ENCODE results near the gene SDK2.

Gene SDK2

GRCh38 chr17:73437826-73438225 is 206.4 kb downstream of the SDK2 start:
- Mint-ChIP-seq H3K9me3 (no peaks in the 10 kb centered on the region), H3K36me3 (ENCODE audit: insufficient read depth) (no peaks in the 10 kb centered on the region), H3K4me1 (ENCODE audit: low read depth in 2 of 2) (no peaks in the 10 kb centered on the region), H3K4me3 (no peak overlapping the region), H3K27me3 (peaks cover 0 to 8% of the 10 kb centered on the region in 2 donors), H3K27ac (no peak overlapping the region)
- DNase-seq (no peak), ATAC-seq (replicated peaks) (no peak)

GRCh38 chr17:73436954-73437353 is 207.3 kb downstream of the SDK2 start:
- no peak for ATAC-seq (replicated peaks)
- Mint-ChIP-seq H3K27me3 (peaks cover 0 to 9% of the 10 kb centered on the region in 2 donors), H3K36me3 (ENCODE audit: insufficient read depth) (no peaks in the 10 kb centered on the region), H3K4me1 (ENCODE audit: low read depth in 2 of 2) (no peaks in the 10 kb centered on the region), H3K4me3 (no peak overlapping the region), H3K9me3 (no peaks in the 10 kb centered on the region), H3K27ac (no peak overlapping the region)
- no peak for DNase-seq

DNA sequence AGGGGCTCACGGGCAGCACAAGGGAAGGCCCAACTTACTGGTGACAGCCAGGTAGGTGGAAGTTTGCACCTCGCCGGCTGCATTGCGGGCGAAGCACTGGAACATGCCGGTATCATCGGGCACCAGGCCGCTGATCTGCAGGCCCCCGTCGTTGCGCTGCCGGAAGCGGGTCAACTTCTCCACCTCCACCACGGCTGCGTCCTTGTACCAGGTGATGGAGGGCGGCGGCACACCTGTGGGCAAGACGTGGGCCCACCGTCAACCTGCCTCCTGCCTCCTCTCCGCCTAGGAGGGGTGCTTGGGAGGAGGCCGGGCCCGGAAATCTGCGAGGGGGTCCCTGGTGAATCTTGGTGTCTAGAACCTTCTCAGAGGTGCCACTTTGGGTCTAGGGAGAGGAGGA is 208.8 kb downstream of the SDK2 start:
- Mint-ChIP-seq H3K27ac (no peak overlapping the region), H3K9me3 (no peaks in the 10 kb centered on the region), H3K27me3 (peaks cover 4 to 25% of the 10 kb centered on the region in 2 donors), H3K36me3 (ENCODE audit: insufficient read depth) (no peaks in the 10 kb centered on the region), H3K4me1 (ENCODE audit: low read depth in 2 of 2) (no peaks in the 10 kb centered on the region), H3K4me3 (no peak overlapping the region)
- ATAC-seq (replicated peaks) = no peak
- DNase-seq = no peak

DNA sequence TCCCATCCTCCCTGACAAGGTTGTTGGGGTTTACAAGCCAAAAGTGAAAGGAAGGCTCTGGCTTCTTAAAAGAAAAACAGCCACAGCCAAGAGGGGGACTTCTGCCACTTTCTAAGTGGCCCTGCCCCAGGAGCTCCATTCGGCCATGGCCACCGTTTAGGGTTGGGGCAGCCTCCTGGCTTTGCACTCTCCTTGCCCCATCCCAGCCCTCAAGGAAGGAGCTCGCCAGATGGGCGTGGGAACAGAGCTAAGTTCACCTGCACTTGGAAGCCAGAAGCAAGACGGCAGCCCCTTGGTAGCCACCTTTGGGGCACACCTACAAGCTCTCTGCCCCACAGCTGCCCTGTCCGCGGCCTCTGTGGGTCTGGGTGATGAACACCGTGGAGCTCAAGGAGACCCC is 210.1 kb downstream of the SDK2 start:
- H3K4me1 Mint-ChIP-seq (ENCODE audit: low read depth in 2 of 2) = peaks cover 0 to 5% of the 10 kb centered on the region in 2 donors
- H3K4me3 Mint-ChIP-seq = no peak overlapping the region
- H3K36me3 Mint-ChIP-seq (ENCODE audit: insufficient read depth) = no peaks in the 10 kb centered on the region
- DNase-seq (no peak), ATAC-seq (replicated peaks) (no peak)
- H3K27me3 Mint-ChIP-seq = peaks cover 7 to 28% of the 10 kb centered on the region in 2 donors
- H3K27ac Mint-ChIP-seq = no peak overlapping the region
- H3K9me3 Mint-ChIP-seq = no peaks in the 10 kb centered on the region

DNA sequence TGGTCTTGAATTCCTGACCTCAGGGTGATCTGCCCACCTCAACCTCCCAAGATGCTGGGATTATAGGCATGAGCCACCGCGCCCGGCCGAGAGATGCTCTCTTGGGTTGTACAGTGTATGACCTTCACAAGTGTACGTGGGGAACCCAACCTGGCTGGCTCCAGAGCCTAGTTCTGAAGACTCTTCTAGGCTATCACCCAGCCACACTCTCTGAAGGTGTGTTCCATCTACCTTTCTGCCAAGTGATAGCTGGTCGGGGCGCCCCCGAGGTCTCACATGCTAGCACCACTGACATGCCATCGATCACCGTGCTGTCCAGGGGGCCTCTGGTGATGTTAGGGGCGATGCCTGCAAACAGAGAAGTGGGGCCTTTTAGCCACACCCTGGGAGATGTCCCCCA is 210.7 kb downstream of the SDK2 start:
- no peak overlapping the region for H3K27ac Mint-ChIP-seq

GRCh38 chr17:73432624-73433190 is 211.5 kb downstream of the SDK2 start:
- ATAC-seq (replicated peaks) = no peak
- Mint-ChIP-seq H3K4me1 (ENCODE audit: low read depth in 2 of 2) (peaks cover 0 to 5% of the 10 kb centered on the region in 2 donors), H3K9me3 (no peaks in the 10 kb centered on the region), H3K27me3 (peaks cover 7 to 28% of the 10 kb centered on the region in 2 donors), H3K4me3 (no peak overlapping the region), H3K36me3 (ENCODE audit: insufficient read depth) (no peaks in the 10 kb centered on the region), H3K27ac (no peak overlapping the region)
- DNase-seq = no peak

More for the DNA sequence above, 210.7 kb downstream of the SDK2 start:
- peaks cover 0 to 5% of the 10 kb centered on the region in 2 donors for H3K4me1 Mint-ChIP-seq (ENCODE audit: low read depth in 2 of 2)
- no peak for DNase-seq
- no peak for ATAC-seq (replicated peaks)
- H3K4me3 Mint-ChIP-seq = no peak overlapping the region
- H3K36me3 Mint-ChIP-seq (ENCODE audit: insufficient read depth) = no peaks in the 10 kb centered on the region
- peaks cover 7 to 28% of the 10 kb centered on the region in 2 donors for H3K27me3 Mint-ChIP-seq
- no peaks in the 10 kb centered on the region for H3K9me3 Mint-ChIP-seq

DNA sequence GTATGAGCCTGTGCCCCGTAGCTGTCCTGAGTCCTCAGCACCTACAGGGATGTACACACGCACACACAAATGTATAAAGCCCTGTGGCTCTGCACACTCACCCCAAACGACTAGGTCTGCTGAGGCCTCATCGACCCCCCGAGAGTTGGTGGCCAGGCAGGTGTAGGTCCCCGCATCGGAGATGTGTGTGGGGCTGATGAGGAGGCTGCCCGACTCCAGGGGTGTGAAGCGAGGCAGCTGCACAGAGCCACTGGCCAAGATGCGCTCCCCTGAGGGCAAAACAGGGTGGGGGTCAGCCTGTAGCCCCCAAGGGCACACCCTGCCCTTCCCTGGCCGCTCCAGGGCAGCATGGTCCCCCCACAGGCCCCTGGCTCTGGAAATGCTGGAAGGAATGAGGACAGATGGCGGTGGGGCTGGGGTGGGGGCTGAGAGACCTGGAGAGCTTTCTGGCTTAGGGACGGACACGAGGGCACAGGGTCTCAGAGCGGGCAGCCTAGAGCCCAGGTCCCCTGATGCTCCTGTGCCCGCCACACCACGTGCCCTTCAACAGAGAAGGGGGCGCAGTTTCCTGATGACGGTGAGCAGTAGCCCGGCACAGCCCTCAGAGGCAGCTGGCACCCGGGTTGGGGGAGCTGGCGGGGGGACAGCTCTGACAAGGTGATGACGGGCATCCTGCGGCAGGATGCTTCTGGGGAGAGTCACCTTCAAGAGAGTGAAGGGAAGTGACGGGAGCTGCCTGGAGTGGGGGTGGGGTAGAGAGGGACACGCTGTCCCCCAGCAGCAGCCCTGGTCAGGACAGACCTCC is 212.6 kb downstream of the SDK2 start:
- H3K27ac Mint-ChIP-seq = no peak overlapping the region
- no peak for ATAC-seq (replicated peaks)
- peaks cover 7 to 28% of the 10 kb centered on the region in 2 donors for H3K27me3 Mint-ChIP-seq
- no peaks in the 10 kb centered on the region for H3K36me3 Mint-ChIP-seq (ENCODE audit: insufficient read depth)
- H3K9me3 Mint-ChIP-seq = no peaks in the 10 kb centered on the region
- DNase-seq = no peak
- no peak overlapping the region for H3K4me3 Mint-ChIP-seq
- H3K4me1 Mint-ChIP-seq (ENCODE audit: low read depth in 2 of 2) = peaks cover 0 to 5% of the 10 kb centered on the region in 2 donors

DNA sequence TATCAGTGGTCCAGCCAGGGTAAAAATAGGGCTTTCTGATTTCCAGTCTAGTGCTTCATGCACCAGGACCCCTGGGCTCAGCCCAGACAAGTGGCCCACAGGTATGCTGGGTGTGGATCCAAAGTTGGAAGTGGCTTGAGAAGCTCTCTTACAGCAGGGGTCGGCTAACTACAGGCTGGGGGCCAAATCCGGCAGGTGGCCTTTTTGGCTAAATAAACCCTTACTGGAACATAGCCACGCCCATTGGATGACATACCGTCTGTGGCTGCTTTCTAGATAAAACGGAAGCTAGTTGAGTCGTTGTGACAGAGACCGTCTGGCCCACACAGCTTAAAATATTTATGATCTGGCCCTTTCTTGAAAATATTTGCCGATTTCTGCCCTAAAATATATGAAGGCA is 213.4 kb downstream of the SDK2 start:
- ATAC-seq (replicated peaks) = no peak
- H3K27ac Mint-ChIP-seq = no peak overlapping the region
- no peaks in the 10 kb centered on the region for H3K36me3 Mint-ChIP-seq (ENCODE audit: insufficient read depth)
- H3K9me3 Mint-ChIP-seq = no peaks in the 10 kb centered on the region
- peaks cover 7 to 28% of the 10 kb centered on the region in 2 donors for H3K27me3 Mint-ChIP-seq
- no peak for DNase-seq
- H3K4me3 Mint-ChIP-seq = no peak overlapping the region
- H3K4me1 Mint-ChIP-seq (ENCODE audit: low read depth in 2 of 2) = peaks cover 0 to 5% of the 10 kb centered on the region in 2 donors

- peaks cover 7 to 28% of the 10 kb centered on the region in 2 donors for H3K27me3 Mint-ChIP-seq
- ATAC-seq (replicated peaks) (no peak), DNase-seq (no peak)
- H3K4me1 Mint-ChIP-seq (ENCODE audit: low read depth in 2 of 2) = peaks cover 0 to 5% of the 10 kb centered on the region in 2 donors
- H3K27ac Mint-ChIP-seq = peak overlapping the region in 1 of 2 donors; percentile 26
- H3K9me3 Mint-ChIP-seq = no peaks in the 10 kb centered on the region
- H3K4me3 Mint-ChIP-seq = no peak overlapping the region
- H3K36me3 Mint-ChIP-seq (ENCODE audit: insufficient read depth) = no peaks in the 10 kb centered on the region
Measured at GRCh38 chr17:73430165-73430680, 214.0 kb downstream of the SDK2 start.

DNA sequence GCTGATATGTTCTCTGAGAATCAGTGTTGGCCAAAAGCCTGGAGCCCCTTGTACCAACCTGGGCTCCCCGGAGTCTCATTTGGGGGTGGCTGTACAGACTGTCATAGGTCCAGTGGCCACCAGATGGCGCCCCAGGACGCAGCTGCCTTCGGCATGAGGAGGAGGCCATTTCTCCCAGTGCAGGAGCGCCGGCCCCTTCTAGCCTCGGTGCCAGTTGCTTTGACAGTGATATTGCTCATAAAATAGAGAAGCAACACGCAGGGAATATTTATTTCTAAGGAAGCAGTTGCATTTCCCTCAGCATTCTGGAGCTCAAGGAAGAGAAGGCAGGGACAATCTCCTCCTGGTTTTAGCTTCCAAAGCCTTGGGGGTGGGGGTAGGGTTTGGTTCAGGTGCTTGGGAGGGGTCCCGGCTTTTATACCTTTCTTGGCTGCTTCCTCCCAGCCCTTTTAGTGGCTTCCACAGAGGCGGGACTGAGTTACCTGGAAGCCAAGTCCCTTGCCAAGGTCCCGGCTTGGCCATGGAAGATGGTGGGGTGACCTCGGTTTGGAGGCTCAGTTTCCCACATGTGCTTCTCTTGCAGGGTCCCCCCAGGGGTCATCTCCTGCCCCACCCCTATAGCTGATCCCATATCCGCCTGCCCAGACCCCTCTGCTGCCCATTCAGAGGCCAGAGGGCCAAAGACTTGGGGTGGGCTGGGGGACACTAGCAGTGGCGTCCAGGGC is 214.6 kb downstream of the SDK2 start:
- peak overlapping the region in 1 of 2 donors; percentile 26 for H3K27ac Mint-ChIP-seq
- peak; percentile 79 to 83 (median 80) for DNase-seq
- H3K4me1 Mint-ChIP-seq (ENCODE audit: low read depth in 2 of 2) = peaks cover 0 to 5% of the 10 kb centered on the region in 2 donors
- peaks cover 7 to 28% of the 10 kb centered on the region in 2 donors for H3K27me3 Mint-ChIP-seq
- no peaks in the 10 kb centered on the region for H3K9me3 Mint-ChIP-seq
- H3K36me3 Mint-ChIP-seq (ENCODE audit: insufficient read depth) = no peaks in the 10 kb centered on the region
- H3K4me3 Mint-ChIP-seq = peak overlapping the region in 1 of 2 donors; percentile 60
- peak; percentile 94 for ATAC-seq (replicated peaks)

- DNase-seq = no peak
- Mint-ChIP-seq H3K27ac (no peak overlapping the region), H3K4me3 (no peak overlapping the region), H3K9me3 (no peaks in the 10 kb centered on the region), H3K27me3 (peaks cover 10 to 43% of the 10 kb centered on the region in 2 donors), H3K36me3 (ENCODE audit: insufficient read depth) (no peaks in the 10 kb centered on the region), H3K4me1 (ENCODE audit: low read depth in 2 of 2) (peaks cover 0 to 5% of the 10 kb centered on the region in 2 donors)
- no peak for ATAC-seq (replicated peaks)
Measured at GRCh38 chr17:73427198-73427597, 217.0 kb downstream of the SDK2 start.

- H3K27ac Mint-ChIP-seq = no peak overlapping the region
- no peak for ATAC-seq (replicated peaks)
Measured at GRCh38 chr17:73424571-73424970, 219.7 kb downstream of the SDK2 start.

GRCh38 chr17:73423806-73424205 is 220.4 kb downstream of the SDK2 start:
- ATAC-seq (replicated peaks) = no peak
- Mint-ChIP-seq H3K9me3 (no peaks in the 10 kb centered on the region), H3K4me1 (ENCODE audit: low read depth in 2 of 2) (no peaks in the 10 kb centered on the region), H3K27me3 (peaks cover 5 to 37% of the 10 kb centered on the region in 2 donors), H3K36me3 (ENCODE audit: insufficient read depth) (no peaks in the 10 kb centered on the region), H3K27ac (no peak overlapping the region), H3K4me3 (no peak overlapping the region)
- no peak for DNase-seq

More at GRCh38 chr17:73424571-73424970, 219.7 kb downstream of the SDK2 start:
- Mint-ChIP-seq H3K4me1 (ENCODE audit: low read depth in 2 of 2) (peaks cover 0 to 2% of the 10 kb centered on the region in 2 donors), H3K27me3 (peaks cover 5 to 38% of the 10 kb centered on the region in 2 donors), H3K4me3 (no peak overlapping the region), H3K9me3 (no peaks in the 10 kb centered on the region), H3K36me3 (ENCODE audit: insufficient read depth) (no peaks in the 10 kb centered on the region)
- no peak for DNase-seq
